ENCODE measurements around the gene UNC13D.

Gene UNC13D

DNA sequence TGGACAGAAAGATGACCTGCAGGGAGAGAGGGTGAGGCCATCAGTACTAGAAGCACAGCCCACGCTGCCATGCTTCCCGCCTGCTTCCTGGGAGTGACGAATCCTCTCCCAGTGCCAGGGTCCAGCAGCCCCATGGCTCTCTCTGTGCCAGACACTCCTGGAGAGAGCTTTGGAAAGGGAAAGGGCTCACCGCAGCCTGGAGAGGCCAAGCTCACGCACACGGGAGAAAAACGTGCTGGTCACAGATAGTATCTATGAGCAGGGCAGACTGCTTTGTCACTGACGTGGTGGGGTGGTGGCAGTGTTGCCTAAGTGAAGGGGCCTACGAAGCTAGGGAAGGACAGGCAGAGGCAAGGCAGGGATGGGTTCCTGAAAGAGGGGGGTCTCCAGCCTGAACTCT, 5.5 kb upstream of the UNC13D start:
- no peak for DNase-seq

DNA sequence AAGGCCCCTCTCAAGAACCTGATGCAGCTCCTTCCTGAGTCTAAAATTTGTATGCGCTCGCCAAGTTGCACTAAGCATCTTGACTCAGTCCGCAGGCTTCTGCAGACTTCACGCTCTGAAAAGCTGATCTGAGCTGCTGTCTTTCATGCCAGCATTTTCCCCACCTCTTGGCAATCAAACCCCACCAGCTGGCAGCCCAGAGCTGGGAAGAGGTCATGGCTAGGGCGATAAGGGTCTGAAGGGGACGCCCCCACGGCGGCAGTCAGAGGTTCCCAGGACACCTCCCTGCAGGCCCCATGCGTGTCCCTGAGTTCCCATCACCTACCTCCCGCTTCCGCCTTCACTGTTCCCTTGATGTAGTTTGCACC, 5.1 kb upstream of the UNC13D start:
- no peak for DNase-seq

DNA sequence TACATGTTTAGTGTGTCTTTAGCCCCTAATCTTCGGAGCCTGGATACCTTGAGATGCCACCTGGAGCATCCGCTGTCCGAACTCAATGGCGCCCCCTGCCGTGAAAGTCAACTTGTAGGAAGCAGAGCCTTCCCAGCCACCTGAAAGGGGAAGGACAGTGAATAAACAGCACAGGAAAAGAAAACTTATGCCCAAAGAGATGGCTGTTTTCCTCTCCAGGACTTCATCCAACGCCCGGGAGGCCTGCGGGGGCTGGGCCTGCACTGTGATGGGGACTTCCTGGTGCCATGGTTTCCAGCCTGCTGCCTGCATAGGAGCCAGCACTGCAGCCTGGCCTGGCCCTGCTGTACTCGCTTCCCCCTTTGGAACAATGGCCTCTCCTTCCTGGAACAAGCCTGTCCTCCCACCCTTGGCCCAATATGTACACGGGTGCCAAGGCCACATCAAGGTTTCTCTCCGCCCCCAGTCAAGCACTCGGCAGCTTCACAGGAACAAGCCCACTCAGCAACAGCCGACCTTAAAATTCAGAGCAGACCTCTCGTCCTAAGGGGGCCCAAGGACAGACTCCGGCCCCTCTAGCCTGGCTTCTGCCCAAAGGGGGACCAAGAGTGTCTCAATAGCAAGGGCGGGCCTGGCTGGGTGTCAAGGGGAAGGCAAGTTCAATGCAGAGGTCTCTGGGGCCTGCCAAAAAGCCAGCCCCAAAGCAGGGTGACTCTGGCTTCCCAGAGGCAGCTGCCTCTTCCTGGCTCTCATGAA, 4.5 kb upstream of the UNC13D start:
- DNase-seq: peak; percentile 87

DNA sequence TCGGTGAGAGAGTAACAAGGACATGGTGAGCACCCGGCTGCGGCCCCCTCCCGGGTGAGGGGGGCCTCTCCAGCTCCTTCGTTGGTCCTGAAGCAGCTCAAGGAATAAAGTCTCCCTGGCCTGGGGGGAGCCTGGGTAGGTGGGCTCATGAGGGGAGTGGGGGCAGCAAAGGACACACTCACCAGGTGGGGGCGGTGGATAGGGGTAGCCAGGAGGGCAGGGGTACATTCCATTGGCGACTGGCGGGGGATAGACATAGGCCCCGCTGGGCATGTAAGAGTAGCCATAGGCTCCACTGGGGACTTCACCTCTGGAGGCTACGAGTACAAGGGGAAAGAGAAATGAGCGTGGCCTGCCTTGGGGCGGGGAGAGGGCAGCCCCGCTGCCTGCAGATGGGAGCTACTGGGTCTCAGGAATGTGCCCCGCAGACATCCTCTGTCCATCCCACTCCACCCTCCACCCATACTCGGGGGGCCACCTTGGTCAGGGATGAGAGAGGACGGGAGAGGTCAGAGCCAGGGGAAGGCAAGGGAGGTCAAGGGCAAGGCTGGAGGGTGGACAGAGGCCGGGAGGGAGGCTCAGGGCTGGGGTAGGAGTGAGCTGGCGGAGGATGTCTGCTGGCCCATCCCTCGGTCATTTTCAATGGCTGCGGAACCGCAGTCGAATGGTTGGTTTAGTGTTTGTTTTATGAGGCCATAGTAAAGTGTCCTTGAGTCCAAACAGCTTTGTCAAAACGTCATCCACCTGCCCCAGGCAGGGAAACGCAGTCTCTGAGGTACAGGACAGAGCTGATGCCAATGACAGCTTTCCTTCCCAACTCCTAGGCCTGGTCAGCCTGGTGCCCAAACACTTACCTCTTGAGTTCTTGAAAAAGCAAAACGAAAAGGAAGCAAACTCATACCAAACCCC, 3.7 kb upstream of the UNC13D start:
- DNase-seq: no peak

DNA sequence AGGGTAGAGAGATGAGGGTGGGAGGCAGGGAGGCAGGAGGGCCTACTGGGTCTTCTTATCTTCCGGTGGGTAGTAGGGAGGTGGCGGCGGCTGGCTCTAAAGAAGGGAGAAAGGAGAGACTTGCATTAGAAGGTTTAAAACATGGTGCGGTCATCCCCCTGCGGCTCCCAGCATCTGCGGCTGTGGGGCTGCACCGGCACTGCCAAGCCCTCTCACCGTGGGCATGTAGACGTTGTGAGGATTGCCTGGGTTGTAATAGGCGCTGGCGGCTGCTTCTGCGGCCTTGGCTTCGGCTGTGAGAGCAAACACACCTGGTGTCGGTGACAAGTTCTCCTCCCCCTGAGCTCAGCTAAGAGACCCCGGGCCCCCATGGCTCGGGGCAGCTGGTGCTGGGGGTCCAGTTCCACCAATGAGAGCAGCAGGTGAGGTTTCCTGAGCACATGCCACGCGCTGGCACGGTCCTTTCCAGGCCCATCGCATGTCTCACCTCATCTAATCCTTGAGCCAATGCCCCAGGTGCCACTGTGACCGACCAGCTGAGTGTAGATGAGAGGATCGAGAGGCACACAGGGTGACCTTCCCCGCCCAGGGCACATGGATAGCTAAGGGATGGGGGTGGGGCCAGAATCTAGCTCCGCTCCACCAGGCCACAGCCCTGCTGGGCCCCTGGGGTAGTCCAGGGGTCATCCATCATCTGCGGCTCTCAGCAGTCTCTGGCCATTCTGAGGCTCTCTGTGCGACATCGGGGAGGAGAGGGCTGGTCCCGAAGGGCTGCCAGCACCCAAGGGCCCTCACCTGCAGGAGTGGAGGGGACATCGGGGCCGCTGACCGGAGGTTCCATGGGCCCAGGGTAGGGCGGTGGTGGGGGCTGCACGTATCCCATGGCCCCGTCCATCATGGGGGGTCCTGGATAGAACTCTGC, 2.7 kb upstream of the UNC13D start:
- no peak for DNase-seq

DNA sequence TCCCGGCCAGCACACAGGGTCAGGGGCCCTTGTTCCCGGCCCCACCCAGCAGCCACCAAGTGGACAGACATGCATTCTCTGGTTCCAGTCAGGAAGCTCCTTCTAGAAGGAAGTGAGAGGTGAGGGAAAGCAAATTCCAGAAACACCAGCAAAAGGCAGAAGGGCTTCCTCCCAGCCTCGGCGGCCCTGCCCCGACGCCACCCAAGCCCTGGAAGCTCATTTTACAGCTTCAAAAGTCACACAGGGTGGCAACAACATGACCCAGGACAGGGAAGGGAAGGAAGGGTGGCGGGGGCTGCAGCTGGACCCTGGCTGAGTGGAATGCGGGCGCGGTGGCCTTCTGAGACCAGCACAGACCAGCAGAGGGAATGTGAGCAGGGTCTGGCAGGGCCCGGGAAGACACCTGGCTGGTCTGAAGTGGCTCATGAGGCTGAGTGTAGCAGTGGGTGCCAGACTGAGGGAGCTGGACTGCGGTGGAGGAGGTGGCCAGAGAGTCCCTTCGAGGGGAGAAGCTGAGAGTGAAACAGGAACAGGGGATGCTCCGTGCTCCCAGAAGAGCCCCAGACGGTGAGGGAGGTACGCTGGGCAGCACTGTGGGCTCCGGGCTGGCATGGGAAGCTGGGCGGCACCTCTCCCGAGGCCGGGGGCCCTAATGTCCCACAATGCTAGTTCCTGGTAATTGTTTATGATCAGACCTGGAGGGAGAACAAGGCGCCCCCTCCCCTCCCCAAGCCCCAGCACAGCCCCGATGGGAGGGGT, 1.9 kb upstream of the UNC13D start:
- DNase-seq: no peak

DNA sequence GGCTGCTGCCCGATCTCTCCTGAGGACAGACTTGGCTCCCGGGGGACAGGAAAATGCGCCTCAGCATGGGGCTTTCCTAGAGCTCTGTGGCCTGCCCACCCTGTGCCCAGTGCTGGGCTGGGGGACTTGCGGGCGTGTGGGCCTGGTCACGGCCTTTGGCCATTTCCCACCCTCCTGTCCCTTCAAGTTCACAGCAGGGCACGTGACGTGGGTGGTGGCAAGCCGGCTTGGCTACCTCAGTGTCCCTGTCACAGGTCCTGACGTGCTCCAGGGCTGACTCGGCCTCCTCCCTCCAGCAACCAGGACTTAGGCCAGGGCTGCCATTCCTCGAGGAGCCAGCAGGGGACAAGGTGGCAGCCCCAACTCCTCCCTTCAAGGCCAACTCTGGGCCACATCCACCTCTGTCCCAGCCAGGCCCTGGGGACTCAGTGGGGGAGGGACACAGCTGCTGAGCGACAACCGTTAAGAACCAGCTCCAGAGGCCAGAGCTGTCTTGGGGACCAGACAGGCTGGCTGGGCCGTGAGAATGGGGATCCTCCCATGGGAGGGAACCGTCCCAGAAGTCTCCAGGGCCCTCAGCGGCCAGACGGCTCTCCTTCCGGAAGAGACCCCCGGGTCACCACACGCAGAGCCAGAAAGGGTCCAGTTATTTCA, 981 bp upstream of the UNC13D start:
- peak; percentile 70 for DNase-seq

DNA sequence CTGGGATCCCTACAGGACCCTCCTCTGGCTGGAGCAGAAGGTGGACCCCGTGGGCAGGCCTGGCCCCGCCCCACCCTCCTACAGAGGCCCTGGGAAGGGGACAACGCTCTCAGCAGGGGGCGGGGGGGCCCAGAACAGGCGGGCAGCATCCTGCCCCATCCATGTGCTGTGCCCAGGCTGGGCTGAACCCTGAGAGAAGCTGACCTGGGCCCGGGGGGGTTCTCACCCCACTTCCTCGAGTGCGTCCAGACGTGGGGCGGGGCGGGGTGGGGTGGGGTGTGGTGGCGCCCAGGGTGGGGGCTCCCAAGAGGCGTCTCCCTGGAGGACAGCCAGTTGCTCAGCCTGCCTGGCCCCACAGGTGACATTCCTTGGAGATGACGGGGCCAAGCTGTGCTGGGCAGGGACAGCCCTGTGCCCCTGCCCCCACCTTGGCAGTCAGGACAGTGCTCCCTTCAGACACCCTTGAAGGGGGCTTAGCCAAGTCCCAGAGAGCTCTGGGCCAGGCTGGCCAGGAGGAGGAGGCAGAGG, 390 bp upstream of the UNC13D start:
- DNase-seq: peak; percentile 28

DNA sequence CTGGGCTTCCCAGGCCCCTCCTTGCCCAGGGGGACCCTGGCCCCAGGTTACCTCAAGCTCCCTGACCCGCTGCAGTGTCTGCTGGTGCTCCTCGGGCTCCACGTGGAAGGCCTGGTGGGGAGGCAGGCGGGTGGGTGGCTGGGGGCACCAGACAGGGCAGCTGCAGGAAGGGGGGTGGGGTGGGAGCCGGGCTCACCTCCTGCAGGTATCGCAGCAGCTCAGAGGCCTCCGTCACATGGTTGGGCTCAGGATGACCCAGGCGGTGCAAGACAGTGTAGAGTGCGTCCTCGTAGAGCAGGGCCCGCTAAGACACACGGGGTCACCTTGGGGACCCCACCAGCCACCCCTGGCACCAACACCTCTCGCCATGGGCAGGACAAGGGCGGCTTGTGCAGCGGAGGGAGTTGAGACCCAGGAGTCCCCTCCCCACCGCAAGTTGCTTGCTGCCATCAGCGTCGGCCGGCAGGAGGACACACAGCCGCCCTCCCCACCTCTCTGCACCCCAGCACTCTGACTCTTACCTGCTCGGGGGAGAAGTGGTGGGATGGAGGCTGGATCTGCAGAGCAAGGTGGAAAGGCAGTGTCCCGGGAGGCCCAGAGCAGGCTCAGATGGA, 1.1 kb downstream of the UNC13D start:
- DNase-seq: peak; percentile 40

DNA sequence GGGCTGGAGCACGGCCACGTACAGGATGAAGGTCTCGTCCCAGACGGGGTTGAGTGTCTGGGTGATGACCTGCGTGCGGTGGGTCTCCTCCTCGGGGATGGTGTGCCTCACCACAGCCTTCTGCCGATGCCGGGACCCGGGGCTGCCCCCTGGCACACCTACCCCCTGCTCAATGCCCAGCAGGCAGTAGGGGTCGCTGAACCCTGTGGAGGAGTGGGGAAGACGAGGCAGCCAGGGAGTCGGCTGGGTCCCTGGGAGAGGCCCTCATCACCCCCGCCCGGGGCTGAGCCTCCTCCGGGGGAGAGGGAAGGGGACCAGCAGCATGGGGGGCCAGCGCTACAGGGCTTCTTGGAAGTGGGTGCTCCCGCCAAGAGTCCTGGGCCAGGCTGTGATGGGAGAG, 1.8 kb downstream of the UNC13D start:
- no peak for DNase-seq

DNA sequence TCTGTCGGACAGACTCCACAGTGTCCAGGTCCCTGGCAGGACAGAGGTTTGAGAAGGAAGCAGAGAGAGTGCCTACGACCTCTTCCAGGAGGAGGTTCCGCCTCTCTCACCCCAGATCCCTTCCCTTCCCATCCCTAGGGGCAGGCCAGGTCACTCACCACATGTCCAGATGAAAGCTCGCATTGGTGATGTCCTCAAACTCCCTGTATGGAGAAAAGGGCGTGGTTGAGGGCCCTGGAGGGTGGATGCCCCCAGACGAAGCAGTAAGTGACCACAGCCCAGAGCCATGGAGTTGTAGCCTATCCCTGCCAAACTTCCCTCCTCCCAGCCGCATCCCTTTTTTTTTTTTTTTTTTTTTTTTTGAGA, 3.4 kb downstream of the UNC13D start:
- DNase-seq: no peak

DNA sequence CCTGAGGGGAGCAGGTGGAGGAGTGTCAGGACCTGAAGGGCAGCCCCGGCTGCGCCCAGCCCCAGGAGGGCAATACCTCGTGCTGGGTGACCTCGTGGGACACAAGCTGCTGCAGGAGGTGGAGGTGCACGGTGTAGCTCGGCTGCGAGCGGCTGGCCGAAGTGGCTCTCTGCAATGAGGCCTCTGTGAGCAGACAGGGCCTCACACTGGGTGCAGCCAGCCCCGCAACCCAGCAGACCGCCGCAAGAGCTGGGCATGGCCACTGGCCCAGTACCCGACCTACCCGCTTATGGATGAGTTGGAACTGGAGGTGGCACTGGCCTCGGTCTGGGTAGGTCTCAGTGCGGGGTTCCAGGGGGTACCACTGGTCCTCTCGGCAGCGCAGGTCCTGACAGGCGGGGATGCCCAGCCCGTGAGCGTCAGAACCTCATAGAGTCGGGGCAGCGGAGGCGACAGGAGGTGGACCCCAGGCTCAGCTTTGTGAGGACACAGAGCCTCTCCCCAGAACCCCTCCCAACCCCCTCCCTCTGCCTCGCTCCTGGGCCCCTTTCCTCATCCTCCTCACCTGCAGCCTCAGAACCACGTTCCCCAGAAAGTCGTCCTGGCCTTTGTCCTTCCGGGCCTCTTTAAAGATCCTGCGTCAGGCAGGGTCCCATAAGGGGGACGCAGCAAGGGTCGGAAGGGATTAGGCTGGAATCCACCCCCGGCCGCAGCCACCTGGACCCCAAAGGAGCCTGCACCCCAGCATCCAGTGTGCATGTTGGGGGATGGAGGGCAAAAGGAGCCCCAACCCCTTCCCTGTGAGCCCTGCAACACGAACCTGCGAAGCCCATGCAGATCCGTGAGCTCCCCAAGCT, 4.0 kb downstream of the UNC13D start:
- DNase-seq: no peak

DNA sequence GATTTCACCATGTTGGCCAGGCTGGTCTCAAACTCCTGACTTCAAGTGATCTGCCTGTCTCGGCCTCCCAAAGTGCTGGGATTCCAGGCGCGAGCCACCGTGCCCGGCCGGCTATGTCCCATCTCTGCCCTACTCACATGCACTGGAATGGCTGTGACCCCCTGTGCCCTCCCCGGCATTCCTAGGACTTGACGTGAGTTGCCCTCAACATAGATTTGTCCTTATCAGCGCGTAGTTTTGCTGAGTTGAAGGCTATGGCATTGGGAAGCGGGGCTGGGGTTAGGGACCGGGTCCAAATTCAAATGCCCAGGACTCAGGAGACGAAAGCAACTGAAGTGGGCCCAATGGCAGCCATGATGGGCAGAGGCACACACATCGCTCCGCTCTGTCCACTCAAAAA, 5.8 kb downstream of the UNC13D start:
- no peak for DNase-seq

DNA sequence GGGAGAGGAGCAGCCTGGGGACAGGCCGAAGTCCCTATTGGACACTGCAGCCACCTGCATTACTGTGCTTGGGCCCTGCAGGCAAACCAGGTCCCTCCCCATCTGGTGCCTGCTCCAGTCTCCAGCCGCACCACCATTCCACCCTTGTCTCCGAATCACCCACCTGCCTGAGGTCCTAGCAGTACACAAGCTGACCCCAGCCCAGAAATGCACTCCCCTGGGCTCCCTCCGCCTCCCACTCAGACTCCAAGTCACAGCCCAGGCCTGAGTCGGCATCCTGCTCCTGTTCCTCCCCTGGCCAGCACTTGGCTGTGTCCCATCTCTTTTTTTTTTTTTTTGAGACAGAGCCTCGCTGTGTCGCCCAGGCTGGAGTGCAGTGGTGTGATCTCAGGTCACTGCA, 6.3 kb downstream of the UNC13D start:
- no peak for DNase-seq

DNA sequence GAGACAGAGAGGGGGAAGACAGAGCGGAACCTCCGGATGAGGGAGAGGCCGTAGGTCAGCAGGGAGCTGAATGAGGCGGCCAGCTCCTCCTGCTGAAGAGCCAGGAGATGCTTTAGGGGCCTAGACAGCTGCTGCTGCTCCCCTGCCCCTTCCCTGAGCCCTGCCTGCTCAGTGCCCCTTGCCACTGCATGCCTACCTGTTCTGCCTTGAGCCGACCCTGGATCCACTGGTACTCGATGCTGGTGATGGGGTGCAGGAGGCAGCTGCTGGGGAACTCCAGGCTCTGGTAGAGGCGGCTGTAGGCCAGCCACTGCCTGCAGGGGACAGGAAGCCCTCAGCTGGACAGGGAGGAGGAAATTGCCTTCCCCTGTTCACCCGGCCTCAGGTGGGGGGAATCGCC, 7.6 kb downstream of the UNC13D start:
- no peak for DNase-seq

DNA sequence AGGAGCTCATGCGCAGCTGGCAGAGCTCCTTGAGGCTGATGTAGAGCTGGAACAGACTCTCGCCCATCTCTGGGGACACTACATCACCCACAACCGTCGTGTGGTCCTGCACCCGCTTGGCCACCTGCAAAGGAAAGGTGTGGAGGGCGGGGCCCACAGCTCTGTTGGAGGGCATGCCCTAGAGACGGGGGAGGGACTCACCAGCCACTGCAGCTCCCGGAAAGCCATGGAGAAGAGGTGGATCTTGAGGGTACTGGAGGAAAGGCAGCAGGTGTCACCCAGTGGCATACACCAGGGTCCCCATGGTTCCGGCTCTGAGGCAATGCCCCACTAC, 8.6 kb downstream of the UNC13D start:
- no peak for DNase-seq

DNA sequence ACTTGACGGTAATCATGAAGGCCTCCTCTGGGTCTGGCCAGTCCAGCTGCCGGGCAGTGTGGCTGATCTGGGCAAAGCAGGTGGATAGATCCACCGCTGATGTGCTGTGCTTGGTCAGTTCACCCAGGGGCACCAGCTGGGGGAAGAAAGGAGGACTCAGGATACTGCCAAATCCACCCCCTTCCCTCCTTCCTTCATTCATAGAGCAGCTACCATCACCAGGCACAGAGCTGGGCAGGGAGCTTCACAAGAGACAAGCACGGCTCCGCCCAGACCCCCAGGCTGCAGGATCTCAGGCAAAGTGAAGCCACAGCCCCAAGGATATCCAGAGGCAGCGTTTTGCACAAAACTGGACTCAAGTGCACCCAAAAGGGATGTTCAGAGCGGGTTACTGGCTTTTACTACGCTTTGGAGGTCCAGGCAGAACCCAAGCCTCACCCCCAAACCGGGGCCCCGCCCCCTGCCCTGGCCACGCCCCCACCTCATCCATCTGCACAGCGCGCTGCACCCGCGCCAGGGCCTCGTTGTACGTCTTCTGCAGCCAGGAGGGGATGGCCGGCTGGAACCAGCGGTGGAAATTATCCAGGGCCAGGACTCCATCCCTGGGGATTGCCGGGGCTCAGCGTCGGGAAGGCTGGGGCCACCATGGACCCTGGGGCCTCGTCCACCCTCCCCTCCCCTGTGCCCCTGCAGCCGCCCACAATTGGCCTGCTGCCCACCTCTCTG, 9.1 kb downstream of the UNC13D start:
- no peak for DNase-seq

DNA sequence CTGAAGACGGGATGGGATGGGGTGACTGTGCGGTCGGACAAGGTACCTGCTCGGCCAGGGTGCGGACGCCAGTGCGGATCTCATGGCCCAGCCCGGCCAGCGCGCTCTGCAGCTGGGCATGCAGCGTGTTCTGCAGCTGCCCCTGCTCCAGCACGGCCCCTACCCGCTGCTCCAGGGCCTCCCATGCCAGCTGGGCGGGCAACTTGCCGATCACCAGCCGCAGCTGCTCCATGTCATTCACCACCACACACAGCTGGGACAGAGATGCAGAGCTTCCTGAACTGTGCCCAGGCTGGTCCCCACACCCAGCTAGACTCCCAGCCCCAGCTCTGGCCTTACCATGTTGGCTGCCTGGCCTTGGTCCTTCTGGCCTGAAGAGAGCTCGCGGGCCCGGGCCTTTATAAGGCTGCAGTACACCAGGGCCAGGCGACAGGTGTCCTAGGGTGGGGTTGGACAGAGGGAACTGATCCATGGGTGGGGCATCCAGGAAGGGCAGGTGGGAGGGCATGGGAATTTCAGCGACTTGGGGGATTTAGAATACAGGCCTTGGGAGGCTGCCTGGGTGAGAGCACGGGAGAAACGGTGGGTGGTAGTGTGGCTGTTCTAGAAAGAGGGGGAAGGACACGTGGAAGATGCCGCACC, 9.8 kb downstream of the UNC13D start:
- DNase-seq: no peak

All from stimulated activated CD4-positive, alpha-beta T cell treated with anti-CD3 and anti-CD28 coated beads, Interleukin-4, amount 100 ng/mL, for 1 hour (primary cell).